Glutamatergic neuron (in vitro differentiated cells): ENCODE data around the gene TOMM70. TPM values are rescaled to one million over a fixed set of nuclear protein-coding genes. Genes with fewer than 3 reads are reported as not detected.

Source experiments
- DNase-seq: peaks from one replicate; pipeline ENCODE4 v3.0.0; 2022
- H3K27ac Mint-ChIP-seq: one replicate; pipeline ENCODE4 v1.8.0; 2020; ENCODE audit warnings: mild to moderate bottlenecking, mixed read lengths, inconsistent platforms; ENCODE audit not compliant: unreplicated experiment
- H3K27me3 Mint-ChIP-seq: one replicate; pipeline ENCODE4 v1.8.0; 2020; ENCODE audit warnings: mild to moderate bottlenecking, moderate library complexity, mixed read lengths, inconsistent platforms; ENCODE audit not compliant: unreplicated experiment
- H3K36me3 Mint-ChIP-seq: one replicate; pipeline ENCODE4 v1.8.0; 2020; ENCODE audit warnings: mild to moderate bottlenecking, mixed read lengths, inconsistent platforms; ENCODE audit not compliant: unreplicated experiment
- H3K4me1 Mint-ChIP-seq: one replicate; pipeline ENCODE4 v1.8.0; 2020; ENCODE audit warnings: mild to moderate bottlenecking, low read depth, mixed read lengths, inconsistent platforms; ENCODE audit not compliant: unreplicated experiment
- H3K4me3 Mint-ChIP-seq: one replicate; pipeline ENCODE4 v1.8.0; 2020; ENCODE audit warnings: mild to moderate bottlenecking, mixed read lengths, inconsistent platforms; ENCODE audit not compliant: unreplicated experiment
- H3K9me3 Mint-ChIP-seq: one replicate; pipeline ENCODE4 v1.8.0; 2020; ENCODE audit warnings: mild to moderate bottlenecking, moderate library complexity, mixed read lengths, inconsistent platforms; ENCODE audit not compliant: unreplicated experiment
- total RNA-seq: library from RNA; stranded (reverse); fragmentation: NEBNext Ultra II Directional; extraction: Animal tissue kit (Norgen Biotek cat#: 25700); gene quantifications from one replicate; pipeline ENCODE4 v1.2.1, GENCODE V29; 2021; ENCODE audit not compliant: unreplicated experiment
- TF ChIP-seq, protein P1 (sequence below): fragments of 200-600 bp; sonication (generic); IDR thresholded peaks from one replicate; pipeline ENCODE4 v1.5.0; 2021; ENCODE audit not compliant: partially characterized antibody, unreplicated experiment

Gene TOMM70
- total RNA-seq, 1 donor from 2014 or later, result 34.7 TPM

DNA sequence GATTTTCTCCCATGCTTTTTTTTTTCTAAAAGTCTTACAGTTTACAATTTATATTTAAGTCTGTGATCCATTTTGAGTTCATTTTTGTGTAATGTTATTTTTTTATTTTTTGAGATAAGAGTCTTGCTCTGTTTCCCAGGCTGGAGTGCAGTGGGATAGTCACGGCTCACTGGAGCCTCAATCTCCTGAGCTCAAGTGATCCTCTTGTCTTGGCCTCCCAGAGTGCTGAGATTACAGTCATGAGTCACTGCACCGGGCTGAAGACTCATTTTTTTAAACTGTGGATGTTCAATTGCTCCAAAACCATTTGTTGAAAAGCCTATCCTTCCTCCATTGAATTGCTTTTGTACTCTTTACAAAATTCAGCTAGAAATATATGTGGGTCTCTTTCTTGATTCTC lies 20.0 kb upstream of the TOMM70 start:
- Mint-ChIP-seq H3K4me3 (no peak overlapping the region), H3K27me3 (no peaks in the 10 kb centered on the region), H3K4me1 (no peaks in the 10 kb centered on the region), H3K9me3 (no peaks in the 10 kb centered on the region), H3K36me3 (no peaks in the 10 kb centered on the region), H3K27ac (no peak overlapping the region)
- DNase-seq, result no peak
- TF ChIP-seq, protein P1, sequence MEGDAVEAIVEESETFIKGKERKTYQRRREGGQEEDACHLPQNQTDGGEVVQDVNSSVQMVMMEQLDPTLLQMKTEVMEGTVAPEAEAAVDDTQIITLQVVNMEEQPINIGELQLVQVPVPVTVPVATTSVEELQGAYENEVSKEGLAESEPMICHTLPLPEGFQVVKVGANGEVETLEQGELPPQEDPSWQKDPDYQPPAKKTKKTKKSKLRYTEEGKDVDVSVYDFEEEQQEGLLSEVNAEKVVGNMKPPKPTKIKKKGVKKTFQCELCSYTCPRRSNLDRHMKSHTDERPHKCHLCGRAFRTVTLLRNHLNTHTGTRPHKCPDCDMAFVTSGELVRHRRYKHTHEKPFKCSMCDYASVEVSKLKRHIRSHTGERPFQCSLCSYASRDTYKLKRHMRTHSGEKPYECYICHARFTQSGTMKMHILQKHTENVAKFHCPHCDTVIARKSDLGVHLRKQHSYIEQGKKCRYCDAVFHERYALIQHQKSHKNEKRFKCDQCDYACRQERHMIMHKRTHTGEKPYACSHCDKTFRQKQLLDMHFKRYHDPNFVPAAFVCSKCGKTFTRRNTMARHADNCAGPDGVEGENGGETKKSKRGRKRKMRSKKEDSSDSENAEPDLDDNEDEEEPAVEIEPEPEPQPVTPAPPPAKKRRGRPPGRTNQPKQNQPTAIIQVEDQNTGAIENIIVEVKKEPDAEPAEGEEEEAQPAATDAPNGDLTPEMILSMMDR, result no peak

DNA sequence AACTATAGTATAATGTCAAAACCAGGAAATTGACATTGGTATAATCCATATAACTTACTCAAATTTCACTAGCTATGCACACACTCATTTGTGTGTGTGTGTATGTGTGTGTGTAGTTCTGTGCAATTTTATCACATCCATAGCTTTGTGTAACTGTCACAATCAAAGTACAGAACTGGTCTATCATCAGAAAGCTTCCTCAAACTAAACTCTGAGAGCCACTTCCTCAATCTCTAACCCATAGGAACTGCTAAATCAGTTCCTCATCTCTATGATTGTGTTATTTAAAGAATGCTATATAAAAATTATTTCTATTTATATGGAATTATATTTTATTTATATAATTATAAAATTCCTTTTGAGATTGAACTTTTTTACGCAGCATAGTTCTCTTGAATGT lies 18.5 kb upstream of the TOMM70 start:
- Mint-ChIP-seq H3K9me3 (no peaks in the 10 kb centered on the region), H3K4me1 (no peaks in the 10 kb centered on the region), H3K27ac (no peak overlapping the region), H3K36me3 (no peaks in the 10 kb centered on the region), H3K4me3 (no peak overlapping the region), H3K27me3 (no peaks in the 10 kb centered on the region)
- TF ChIP-seq, protein P1, result no peak
- DNase-seq, result no peak

DNA sequence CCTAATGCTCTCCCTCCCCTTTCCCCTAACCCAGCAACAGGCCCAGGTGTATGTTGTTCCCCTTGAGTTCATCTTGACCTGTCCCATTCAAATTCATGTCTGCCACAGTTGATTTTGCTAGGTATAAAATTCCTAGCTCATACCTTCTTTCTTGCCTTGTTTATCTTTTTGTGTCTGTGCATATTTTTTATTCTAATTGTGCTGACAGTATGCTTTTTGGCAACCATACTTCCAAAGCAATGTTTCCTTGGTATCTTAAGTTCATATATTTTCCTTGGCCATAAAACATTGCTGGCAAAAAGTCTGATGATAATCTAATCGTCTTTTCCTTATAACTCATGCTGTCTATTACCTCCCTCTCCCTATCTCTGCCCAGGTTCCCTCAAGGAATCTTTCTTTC lies 16.0 kb upstream of the TOMM70 start:
- no peaks in the 10 kb centered on the region for H3K27me3 Mint-ChIP-seq

DNA sequence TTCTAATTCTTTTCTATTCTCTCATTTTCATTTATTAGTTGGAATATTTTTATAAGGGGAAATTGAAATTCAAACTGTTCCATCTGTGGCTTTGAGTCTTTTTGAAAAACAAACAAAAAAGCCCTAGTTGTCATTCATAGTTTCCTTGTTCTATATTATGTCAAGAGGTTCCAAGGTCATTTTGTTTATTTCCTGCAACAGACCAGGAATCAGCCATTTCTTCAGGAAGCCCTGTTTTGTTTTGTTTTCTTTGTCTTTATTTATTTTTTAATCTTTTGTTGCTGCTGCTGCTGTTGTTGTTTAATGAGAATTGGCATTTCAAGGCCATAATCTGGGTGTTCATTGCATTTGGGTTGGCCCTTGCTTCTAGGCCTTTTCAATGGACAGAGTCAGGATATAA lies 15.3 kb upstream of the TOMM70 start:
- no peaks in the 10 kb centered on the region for H3K27me3 Mint-ChIP-seq
- peaks cover 4% of the 10 kb centered on the region for H3K4me1 Mint-ChIP-seq
- TF ChIP-seq, protein P1, result no peak
- no peak overlapping the region for H3K27ac Mint-ChIP-seq
- no peak overlapping the region for H3K4me3 Mint-ChIP-seq
- no peaks in the 10 kb centered on the region for H3K9me3 Mint-ChIP-seq
- no peak for DNase-seq
- no peaks in the 10 kb centered on the region for H3K36me3 Mint-ChIP-seq

More for the DNA sequence above, 16.0 kb upstream of the TOMM70 start:
- Mint-ChIP-seq H3K36me3 (no peaks in the 10 kb centered on the region), H3K4me1 (peaks cover 4% of the 10 kb centered on the region), H3K27ac (no peak overlapping the region), H3K4me3 (no peak overlapping the region), H3K9me3 (no peaks in the 10 kb centered on the region)
- no peak for DNase-seq
- TF ChIP-seq, protein P1, result no peak

DNA sequence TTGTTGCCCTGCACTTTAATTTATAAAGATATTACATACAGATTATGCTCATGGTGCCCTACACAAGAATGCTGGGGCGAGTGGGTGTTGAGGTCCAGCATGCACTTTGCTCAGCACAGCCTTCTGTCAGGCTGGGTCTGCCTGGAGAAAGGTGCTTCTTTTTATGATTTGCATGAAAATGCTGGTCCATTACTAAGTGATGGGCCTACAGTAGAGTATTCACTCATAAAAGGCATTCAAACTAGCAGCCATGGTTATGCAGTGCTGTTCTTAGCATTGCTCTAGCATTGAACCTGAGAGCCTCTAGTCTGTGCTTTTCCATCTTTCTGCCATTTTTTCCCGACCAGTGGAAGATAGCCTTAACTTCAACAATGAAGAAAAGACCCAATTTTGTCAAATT lies 12.7 kb upstream of the TOMM70 start:
- DNase-seq, result no peak
- Mint-ChIP-seq H3K27me3 (no peaks in the 10 kb centered on the region), H3K36me3 (no peaks in the 10 kb centered on the region), H3K4me1 (peaks cover 4% of the 10 kb centered on the region), H3K4me3 (no peak overlapping the region), H3K27ac (no peak overlapping the region), H3K9me3 (no peaks in the 10 kb centered on the region)
- TF ChIP-seq, protein P1, result no peak
